ENCODE data around the gene ZNF217.

GRCh38 chr20:53613748-53614147 is 20.1 kb upstream of the ZNF217 start:
- TF ChIP-seq, protein P1, sequence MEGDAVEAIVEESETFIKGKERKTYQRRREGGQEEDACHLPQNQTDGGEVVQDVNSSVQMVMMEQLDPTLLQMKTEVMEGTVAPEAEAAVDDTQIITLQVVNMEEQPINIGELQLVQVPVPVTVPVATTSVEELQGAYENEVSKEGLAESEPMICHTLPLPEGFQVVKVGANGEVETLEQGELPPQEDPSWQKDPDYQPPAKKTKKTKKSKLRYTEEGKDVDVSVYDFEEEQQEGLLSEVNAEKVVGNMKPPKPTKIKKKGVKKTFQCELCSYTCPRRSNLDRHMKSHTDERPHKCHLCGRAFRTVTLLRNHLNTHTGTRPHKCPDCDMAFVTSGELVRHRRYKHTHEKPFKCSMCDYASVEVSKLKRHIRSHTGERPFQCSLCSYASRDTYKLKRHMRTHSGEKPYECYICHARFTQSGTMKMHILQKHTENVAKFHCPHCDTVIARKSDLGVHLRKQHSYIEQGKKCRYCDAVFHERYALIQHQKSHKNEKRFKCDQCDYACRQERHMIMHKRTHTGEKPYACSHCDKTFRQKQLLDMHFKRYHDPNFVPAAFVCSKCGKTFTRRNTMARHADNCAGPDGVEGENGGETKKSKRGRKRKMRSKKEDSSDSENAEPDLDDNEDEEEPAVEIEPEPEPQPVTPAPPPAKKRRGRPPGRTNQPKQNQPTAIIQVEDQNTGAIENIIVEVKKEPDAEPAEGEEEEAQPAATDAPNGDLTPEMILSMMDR (IDR thresholded peaks at IDR 0.05; ENCODE audit: low read depth, low read length) = no peak
- TF ChIP-seq POLR2A (IDR thresholded peaks at IDR 0.05; ENCODE audit: extremely low read depth, insufficient read length) = no peak
